GM21723 (cell line): ENCODE measurements around the gene NDST1.

Source experiments
- ATAC-seq: cut with Tn5 transposase; IDR thresholded peaks from one replicate; pipeline ENCODE4 v1.9.1; 2021; ENCODE audit warnings: mild to moderate bottlenecking, moderate library complexity; ENCODE audit not compliant: unreplicated experiment

NDST1 gene

DNA sequence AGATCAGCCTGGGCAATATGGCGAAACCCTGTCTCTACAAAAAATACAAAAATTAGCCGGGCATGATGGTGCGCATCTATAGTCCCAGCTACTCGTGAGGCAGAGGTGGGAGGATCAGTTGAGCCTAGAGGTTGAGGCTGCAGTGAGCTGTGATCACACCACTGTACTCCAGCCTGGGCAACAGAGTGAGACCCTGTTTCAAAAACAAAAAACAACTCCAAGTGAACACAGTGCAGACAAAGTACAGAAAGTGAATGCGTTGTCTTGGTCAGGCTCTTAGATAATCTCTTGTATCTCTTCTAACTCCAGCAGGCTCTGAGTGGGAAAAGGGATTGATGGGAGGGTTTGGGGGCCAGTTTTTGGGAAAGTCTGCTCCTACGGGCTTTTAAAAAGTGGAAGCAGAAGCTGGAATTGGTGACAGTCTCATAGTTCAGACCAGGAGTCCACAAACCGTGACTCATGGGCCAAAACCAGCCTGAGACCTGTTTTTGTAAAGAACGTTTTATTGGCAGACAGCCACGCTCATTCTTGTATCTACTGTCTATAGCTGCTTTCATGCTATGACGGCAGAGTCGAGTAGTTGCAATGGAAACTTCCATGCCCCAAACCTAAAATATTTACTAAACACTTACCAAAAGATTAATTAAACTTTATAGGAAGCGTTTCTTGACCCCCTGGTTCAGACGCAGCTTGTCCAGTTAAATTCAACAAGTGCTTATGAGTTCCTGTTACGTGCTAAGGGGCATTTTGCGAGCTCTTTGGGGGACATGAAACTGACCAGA, 32.9 kb downstream of the NDST1 start:
- no peak for ATAC-seq

DNA sequence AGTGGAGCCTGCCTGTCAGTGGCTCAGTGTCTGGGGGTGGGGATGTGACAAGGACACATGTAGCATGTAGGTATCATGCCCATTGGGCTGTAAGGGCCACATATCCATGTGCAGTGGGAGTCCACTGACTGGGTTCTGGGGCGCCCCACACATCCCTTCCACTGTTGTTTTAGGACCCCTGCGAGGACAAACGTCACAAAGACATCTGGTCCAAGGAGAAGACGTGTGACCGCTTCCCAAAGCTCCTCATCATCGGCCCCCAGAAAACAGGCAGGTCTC, 33.4 kb downstream of the NDST1 start:
- no peak for ATAC-seq

DNA sequence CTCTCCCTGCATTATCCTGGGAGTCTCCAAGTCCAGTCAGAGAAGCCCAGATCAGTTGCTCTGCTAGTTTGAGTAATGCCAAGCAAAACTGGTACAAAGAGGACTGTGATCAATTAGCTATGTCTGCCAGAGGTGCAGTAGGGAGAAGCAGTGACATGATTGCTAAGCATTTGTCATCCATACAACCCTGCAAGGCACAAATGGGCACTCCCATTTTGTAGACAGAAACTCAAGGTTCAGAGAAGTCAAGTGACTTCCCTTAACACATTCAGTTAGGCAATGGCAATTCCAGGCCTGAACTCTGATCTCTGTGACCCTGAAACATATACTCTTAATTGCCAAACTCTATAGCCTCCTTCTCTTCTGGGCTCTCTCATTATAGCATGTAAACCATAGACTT, 34.0 kb downstream of the NDST1 start:
- ATAC-seq, result no peak

GRCh38 chr5:150542933-150543445, 35.1 kb downstream of the NDST1 start:
- ATAC-seq, result no peak

DNA sequence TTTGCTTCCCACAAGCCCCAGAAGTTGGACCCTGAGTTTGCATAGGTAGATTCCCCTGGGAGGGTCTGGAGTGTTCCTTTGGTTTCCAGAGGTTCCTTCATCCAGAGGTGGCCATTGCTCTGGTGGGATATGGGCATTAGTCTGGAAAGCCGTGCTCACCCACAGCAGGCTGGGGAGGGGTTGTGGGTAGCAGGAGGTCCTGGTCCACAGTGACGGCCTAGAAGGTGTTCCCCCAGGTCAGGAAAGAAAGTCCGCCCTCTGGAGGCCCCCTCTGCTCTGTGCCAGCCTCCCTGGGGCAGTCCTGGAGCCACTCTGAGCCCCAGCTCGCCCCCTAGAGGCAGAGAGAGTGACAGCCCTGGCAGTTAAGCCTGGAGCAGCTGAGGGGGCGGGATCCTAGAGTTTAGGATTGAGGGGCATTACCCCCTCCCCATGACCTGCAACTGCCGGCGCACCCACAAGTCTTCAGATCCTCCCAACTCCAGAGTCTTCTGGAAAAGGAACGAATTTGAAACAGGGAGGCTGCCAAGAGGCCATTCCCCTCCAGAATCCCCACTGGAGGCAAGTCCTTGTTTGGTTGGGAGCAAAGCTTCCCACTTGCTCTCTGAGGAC, 36.8 kb downstream of the NDST1 start:
- peak; percentile 97 for ATAC-seq

- no peak for ATAC-seq
Observed at GRCh38 chr5:150545246-150545645, 37.3 kb downstream of the NDST1 start.

- no peak for ATAC-seq
Observed at GRCh38 chr5:150548123-150548522, 40.2 kb downstream of the NDST1 start.

GRCh38 chr5:150549735-150550134, 41.8 kb downstream of the NDST1 start:
- no peak for ATAC-seq

DNA sequence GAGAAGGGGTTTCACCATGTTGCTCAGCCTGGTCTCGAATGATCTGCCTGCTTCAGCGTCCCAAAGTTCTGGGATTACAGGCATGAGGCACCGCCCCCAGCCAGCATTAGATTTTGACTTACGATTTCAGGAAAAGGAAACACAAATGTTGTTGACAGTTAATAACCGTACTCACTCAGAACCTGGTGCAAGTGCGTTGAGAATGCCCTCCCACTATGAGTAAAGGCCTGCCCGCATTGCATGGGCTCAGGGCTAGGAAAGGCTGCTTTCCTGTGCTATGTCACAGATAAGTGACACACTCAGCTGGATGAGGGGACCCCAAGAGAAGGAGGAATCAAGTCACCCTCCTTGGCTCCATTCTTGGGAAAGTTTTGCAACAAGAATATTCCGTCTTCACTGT, 42.4 kb downstream of the NDST1 start:
- ATAC-seq, result no peak

DNA sequence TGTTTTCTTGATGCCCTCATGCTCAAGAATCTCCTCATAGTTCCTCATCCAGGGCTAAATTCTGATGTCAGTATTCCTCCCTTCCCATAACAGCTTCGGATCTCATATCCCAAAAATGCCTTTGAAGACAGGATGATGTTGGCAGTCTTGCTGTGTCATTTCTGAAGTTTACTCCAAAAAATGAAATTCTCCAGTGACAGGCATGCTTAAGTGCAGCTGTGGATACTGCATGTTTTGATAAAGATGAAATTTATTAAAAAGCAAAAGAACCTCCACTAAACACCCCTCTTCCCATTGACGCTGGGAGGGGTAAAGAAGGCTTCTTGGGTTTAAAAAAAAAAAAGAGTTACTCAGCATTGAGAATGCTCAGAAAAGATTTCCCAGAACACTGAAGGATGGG, 43.1 kb downstream of the NDST1 start:
- no peak for ATAC-seq

GRCh38 chr5:150553402-150553801, 45.5 kb downstream of the NDST1 start:
- ATAC-seq, result no peak

- no peak for ATAC-seq
Observed at GRCh38 chr5:150553911-150554310, 46.0 kb downstream of the NDST1 start.

DNA sequence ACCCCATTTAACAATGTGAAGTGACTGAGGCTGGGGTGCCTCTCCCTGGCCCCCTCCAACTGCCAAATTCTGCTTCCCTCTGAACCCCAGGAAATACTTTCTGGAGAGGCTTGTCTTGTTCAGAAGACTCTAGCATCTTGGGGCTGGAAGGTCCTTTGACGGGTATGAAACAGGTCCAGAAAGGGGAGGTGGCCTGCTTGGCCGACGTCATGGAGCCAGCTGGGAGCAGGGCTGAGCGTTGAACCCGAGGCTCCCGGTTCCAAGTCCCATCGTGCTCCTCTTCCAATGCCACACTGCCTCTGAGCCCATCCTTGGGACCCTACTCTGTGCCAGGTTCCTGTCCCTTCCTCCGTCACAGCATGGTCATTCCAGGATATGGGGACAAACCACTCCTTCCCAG, 46.9 kb downstream of the NDST1 start:
- ATAC-seq, result no peak

DNA sequence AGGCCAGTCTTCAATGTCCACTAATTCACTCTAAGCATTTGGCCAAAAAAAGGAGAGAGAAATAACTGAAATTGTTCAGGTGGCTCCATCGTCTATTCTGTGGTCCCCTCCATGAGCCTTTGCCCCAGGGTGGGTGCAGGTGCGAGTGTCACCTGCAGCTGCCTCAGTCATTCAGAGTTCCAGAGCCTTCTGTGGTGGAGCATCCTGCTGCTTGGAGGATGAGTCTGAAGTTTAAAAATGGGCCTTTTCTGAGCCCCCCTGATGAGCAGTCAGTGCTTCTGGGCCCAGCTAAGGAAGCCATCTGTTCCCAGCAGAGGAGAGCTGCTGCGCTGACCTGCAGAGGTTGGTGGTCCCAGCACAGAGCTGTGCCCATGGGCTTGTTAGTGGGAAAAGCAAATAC, 48.2 kb downstream of the NDST1 start:
- ATAC-seq, result no peak

DNA sequence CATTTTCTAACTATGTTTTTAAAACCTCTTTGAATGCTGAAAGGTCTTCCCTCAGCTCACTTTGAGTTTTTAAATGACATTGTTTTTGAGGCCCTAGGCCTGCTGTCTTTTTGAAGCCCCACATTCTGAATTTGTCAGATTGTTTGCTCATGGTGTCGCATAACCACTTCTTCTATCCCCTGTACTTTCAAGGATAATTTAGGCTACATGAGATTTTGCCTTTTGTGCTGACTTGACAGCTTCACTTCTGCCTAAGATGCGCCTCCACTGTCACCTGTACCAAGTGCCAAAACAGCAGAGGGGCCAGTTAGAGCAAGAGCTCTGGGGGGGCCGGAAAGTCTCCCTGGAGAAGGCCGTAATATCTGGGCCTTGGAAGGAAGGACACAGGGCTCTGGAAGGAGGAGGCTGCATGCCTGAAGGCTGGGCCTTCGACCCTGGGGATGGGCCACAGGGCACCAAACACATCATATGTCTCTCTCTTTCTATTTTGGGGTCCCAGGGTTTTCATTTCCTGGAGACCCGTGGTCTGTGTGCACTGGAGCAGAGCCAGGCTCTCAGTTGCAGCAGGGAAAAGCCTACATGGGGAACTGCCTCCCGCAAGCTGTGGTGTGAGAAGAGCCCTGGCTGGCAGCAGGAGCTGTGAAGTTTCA, 49.1 kb downstream of the NDST1 start:
- ATAC-seq, result no peak

DNA sequence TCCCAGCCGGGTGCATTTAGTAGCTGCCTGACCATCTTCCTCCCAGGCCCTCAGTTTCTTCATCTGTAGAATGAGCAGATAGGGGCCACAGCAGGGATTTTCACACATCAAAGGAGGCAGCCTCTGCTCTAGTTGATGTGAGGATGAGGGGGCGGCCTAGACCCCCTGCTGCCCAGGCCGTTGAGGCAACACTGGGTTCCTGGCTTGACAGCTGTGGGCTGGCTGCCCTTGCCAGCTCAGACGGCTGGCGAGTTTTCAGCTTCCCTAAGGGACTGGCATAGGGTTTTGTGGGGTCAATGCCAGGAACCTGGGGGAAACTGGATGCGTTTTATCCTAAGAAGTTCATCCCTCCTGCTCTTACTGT, 49.6 kb downstream of the NDST1 start:
- no peak for ATAC-seq

GRCh38 chr5:150558088-150558621, 50.2 kb downstream of the NDST1 start:
- ATAC-seq, result no peak

GRCh38 chr5:150559088-150559487, 51.2 kb downstream of the NDST1 start:
- no peak for ATAC-seq

GRCh38 chr5:150559701-150560100, 51.8 kb downstream of the NDST1 start:
- ATAC-seq, result no peak

GRCh38 chr5:150560401-150561191, 52.7 kb downstream of the NDST1 start:
- ATAC-seq, result peak; percentile 81

- ATAC-seq, result no peak
Observed at GRCh38 chr5:150561192-150561512, 53.2 kb downstream of the NDST1 start.
